Activated T-cell treated with anti-CD3 and anti-CD28 coated beads for 1 hour (primary cell): Measurements from ENCODE around the gene CD47.

Experiments
- DNase-seq: peaks from one replicate; pipeline ENCODE4 v3.0.0-alpha.2; 2020; ENCODE audit warnings: low read depth

CD47 gene

GRCh38 chr3:108013141-108014055, 77.4 kb downstream of the CD47 start:
- DNase-seq, result no peak

GRCh38 chr3:108012304-108012703, 78.5 kb downstream of the CD47 start:
- no peak for DNase-seq

DNA sequence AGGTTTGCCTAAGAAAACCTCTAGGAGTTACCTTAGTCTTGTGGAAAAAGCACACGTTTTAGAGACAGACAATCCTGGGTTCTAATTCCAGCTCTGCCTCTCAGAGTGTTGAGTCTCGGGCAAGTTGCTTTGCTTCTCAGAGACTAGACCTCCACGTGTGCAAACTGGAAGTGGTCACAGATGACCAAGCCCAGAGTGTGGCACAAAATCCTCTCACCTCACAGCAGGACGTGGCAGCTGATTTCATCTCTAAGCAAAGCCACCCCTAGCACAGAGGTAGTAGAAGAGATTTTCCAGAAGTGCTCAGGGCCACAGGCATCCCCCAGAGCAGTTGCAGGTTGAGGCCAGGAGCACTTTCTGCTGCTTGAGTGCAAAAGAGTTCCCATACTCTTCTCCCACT, 79.2 kb downstream of the CD47 start:
- DNase-seq, result no peak

DNA sequence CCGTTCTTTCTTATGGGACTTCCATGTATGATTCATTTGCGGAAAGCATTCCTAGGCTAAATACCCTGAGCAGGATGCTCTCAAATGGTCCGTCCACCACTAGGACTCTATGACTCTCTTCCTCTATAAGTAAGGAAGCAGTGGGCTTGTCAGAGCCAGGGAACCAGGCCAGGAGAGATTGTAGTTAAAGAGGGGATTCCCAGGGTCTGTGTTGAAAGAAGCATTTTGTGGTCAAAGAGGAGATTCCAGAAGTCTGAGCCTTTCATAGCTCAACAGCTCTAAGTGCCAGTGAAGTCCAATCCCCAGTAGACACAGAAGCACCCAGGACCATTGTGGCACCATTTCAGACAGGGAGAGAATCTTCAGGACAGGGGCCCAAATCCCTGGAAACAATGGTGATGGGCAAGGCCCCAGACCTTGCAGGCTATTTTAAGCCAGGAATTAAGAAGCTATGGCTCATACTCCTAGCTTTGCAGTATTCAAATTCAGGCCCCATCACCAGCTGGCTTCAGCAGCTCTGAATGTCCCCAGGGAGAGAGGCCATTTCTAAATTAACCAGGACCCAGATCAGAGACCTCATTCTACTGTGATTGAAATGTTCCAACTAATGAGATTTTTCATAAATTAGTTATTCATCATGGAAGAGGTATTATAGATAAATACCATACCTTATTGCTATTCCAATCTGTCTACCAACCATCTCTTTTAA, 81.7 kb downstream of the CD47 start:
- no peak for DNase-seq

DNA sequence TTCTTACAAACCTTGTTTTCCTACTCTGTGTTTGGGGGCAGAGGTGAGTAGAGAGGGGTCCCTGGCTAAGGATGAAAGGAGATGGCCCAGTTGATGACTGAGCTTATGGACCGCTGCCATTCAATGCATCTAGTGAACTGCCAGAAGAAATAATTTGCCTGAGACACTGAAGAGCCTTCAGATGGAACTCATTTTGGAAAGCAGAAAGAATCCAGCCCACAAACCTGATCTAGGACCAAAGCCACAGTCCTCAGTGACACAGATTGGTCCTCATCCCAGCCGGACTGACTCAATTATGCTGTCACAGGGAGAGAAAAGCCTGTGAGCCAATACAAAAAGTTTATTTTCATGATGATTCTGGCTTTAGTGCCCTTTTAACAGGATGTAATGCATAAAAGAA, 82.7 kb downstream of the CD47 start:
- no peak for DNase-seq

DNA sequence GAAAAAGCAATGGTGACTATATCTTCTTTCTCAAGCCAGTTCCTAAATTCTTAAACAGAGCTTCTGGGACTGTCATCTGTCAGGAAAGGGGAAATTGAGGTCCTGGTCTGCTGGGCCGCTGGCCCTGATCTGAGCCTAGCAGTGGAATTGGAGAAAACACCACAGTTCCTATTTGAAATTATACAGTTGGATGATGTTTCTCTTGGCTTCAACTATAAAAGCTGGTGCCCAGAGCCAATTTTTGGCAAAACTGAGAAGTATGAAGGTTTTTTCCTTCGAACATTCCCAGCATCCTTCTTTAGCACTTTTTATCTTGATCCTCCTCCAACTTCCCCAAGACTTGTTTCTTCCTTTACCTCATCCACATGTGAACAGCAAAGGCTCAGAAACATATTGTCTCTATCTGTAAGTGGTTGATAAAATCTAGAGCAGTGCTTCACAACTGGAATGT, 83.9 kb downstream of the CD47 start:
- DNase-seq, result no peak

GRCh38 chr3:108006077-108006771, 84.6 kb downstream of the CD47 start:
- DNase-seq, result no peak

DNA sequence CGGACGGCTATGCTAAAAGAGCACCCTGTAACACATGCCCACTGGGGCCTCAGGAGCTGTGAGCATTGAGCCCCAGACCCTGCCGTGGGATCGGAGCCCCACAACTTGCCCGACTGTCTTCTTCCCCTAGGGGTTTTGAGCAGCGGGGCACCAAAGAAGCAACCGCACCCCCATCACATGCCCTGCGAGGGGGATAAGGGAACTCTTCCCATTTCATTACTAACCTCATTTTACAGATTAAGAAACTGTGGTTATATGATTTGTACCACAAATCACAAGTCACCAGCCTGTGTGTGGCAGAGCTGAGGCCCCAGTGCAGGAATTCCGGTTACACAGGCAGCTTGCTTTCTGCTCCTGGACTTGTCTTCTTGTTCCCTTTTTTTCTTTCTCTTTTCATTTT, 86.2 kb downstream of the CD47 start:
- no peak for DNase-seq

GRCh38 chr3:108001457-108001856, 89.4 kb downstream of the CD47 start:
- DNase-seq, result no peak

GRCh38 chr3:107999215-107999775, 91.5 kb downstream of the CD47 start:
- DNase-seq, result no peak

DNA sequence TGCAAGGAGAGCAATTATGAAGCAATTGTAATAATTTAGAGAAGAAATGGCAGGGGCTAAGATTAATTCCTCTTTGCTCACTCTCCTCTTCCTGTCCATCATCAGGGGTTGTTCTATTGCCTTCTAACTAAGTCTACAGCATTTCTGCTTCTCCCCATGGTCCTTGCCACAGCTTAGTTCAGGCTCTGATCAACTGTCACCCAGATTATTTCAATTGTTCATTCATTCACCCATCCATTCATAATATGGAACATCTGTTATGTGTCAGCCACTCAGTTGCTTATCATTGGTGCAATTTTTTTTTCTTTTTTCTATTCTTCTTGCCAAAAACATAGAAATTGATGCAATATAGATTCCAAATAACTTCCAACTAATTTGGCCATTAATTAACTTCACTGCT, 93.2 kb downstream of the CD47 start:
- DNase-seq, result no peak

DNA sequence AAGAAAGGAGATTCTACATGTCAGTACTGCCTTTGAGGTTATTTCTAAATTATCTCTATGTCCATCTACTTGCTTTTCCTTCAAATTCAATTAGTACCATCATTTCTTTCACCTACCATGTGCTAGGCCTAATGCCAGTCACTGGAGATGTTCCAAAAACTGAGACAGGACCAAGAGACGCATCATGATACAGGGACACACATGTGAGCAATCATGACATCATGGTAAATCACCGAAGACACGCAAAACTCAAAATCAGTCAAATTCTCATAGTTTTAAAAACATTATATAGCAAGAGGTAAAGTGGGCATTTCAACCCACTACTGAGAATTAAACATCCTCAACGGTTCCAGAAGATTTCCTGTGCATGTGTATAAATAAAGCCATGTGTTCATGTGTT, 95.0 kb downstream of the CD47 start:
- DNase-seq, result no peak

DNA sequence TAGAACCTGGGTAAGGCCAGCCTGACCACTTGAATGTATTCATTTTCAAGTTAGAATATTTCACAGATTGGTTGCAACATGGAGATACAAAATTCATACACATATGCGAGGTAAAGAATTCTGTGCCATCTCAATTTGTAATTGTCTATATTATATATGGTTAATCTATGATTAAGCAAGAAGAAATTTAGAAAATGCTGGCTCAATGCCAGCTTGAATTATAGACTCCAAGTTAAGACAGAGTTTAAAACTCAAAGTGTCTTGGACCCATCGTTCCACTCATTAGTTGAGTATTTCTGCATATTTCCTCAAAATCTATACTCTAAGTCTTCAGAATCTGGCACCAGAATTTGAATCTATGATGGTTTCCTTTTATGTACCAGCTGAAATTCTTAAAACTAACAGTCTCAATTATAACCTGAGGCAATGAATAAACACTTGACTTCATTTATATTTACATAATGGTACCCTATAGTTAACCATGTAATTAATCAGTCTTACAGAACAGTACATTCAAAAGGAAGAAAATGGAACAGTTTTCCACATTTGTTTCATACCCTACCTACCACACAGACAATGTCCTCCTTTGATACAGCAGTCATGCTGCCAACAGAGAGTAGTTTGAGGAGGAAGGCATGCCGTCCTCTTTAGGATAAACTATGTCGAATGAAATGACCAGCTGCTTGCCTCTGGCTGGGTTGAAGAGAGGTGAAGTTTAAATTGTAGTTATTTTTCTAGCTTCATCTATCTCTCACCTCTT, 95.7 kb downstream of the CD47 start:
- DNase-seq, result no peak

- no peak for DNase-seq
Measured at GRCh38 chr3:107994181-107994580, 96.7 kb downstream of the CD47 start.

GRCh38 chr3:107993771-107994170, 97.1 kb downstream of the CD47 start:
- no peak for DNase-seq
